Sigmoid colon (tissue), 4 donors: ENCODE measurements around the gene FRAS1.
A peak's percentile ranks its signal among the peaks of the same experiment; 100 is the strongest.

Experiments
- POLR2A ChIP-seq, 2 donors: fragments of 450-650 bp; IDR thresholded peaks; one replicate each; pipeline ENCODE4 v1.6.1; 2016; ENCODE audit warnings: antibody characterized with exemption in 2 of 2, mild to moderate bottlenecking in 2 of 2, moderate library complexity in 2 of 2
- POLR2AphosphoS5 ChIP-seq, 4 donors: sonication (generic); formaldehyde crosslinking; IDR thresholded peaks; one replicate each; pipeline ENCODE4 v1.6.1; 2017; ENCODE audit warnings: antibody characterized with exemption in 4 of 4

- no peak for TF ChIP-seq POLR2A (IDR thresholded peaks at IDR 0.05)
- TF ChIP-seq POLR2AphosphoS5 (IDR thresholded peaks at IDR 0.05), result peak in 3 of 4 donors; percentile 24 to 48 (median 44)
Measured at GRCh38 chr4:78227411-78228057, 170.4 kb downstream of the FRAS1 start.
